Skeletal muscle satellite cell (primary cell): Measurements from ENCODE around the gene LCOR.

Source experiments
- H3K27me3 ChIP-seq: 2 replicates; pipeline ENCODE4 v1.7.0; 2013; ENCODE audit warnings: low read length; ENCODE audit not compliant: control insufficient read depth, insufficient read depth
- H3K36me3 ChIP-seq: 2 replicates; pipeline ENCODE4 v1.7.0; 2013; ENCODE audit warnings: mild to moderate bottlenecking, control low read depth, low read length; ENCODE audit not compliant: insufficient read depth
- H3K4me1 ChIP-seq: 2 replicates; pipeline ENCODE4 v1.7.0; 2013; ENCODE audit warnings: low read length; ENCODE audit not compliant: control insufficient read depth, insufficient read depth
- H3K4me2 ChIP-seq: 2 replicates; pipeline ENCODE4 v1.7.0; 2013; ENCODE audit warnings: mild to moderate bottlenecking, low read length
- H3K4me3 ChIP-seq: 2 replicates; pipeline ENCODE4 v1.7.0; 2013; ENCODE audit warnings: low read length
- H3K9ac ChIP-seq: 2 replicates; pipeline ENCODE4 v1.7.0; 2013; ENCODE audit warnings: mild to moderate bottlenecking, low read depth, low read length, moderate library complexity
- H3K9me3 ChIP-seq: replicated peaks from 2 replicates; pipeline ENCODE4 v1.7.0; 2013; ENCODE audit warnings: mild to moderate bottlenecking, control low read depth, low read length

Gene LCOR

DNA sequence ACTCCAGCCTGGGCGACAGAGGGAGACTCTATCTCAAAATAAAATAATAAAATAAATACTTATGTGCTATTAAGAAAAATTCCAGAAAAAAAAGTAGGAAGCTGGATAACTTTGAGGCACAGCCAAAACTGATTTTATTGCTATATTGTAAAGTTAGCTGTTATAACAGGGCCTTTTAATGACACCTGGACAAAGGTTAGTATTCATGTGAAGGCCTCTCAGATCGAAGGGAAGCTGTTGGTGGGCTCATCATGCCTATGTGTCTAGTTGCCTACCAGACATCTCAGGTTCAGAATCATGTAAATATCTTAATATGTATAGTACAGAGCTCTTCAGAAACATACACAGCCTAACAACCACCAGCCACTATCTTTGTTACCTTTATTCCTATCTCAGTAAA lies 143.0 kb downstream of the LCOR start:
- no peak overlapping the region for H3K4me2 ChIP-seq

GRCh38 chr10:96978621-96979154 lies 146.6 kb downstream of the LCOR start:
- Histone ChIP-seq H3K9ac (no peak overlapping the region), H3K4me2 (no peak overlapping the region), H3K27me3 (no peaks in the 10 kb centered on the region), H3K9me3 (no peaks in the 10 kb centered on the region), H3K36me3 (peaks cover 26% of the 10 kb centered on the region), H3K4me1 (no peaks in the 10 kb centered on the region), H3K4me3 (no peak overlapping the region)

More for the DNA sequence above, 143.0 kb downstream of the LCOR start:
- Histone ChIP-seq H3K9ac (no peak overlapping the region), H3K4me1 (no peaks in the 10 kb centered on the region), H3K9me3 (no peaks in the 10 kb centered on the region), H3K36me3 (no peaks in the 10 kb centered on the region), H3K4me3 (no peak overlapping the region), H3K27me3 (no peaks in the 10 kb centered on the region)

GRCh38 chr10:96982149-96982930 lies 150.2 kb downstream of the LCOR start:
- Histone ChIP-seq H3K4me3 (no peak overlapping the region), H3K9me3 (no peaks in the 10 kb centered on the region), H3K4me2 (no peak overlapping the region), H3K36me3 (peaks cover 26% of the 10 kb centered on the region), H3K9ac (no peak overlapping the region), H3K27me3 (no peaks in the 10 kb centered on the region), H3K4me1 (no peaks in the 10 kb centered on the region)

GRCh38 chr10:96984541-96985131 lies 152.5 kb downstream of the LCOR start:
- Histone ChIP-seq H3K4me1 (no peaks in the 10 kb centered on the region), H3K27me3 (no peaks in the 10 kb centered on the region), H3K9me3 (no peaks in the 10 kb centered on the region), H3K36me3 (peaks cover 29% of the 10 kb centered on the region), H3K4me2 (no peak overlapping the region), H3K4me3 (no peak overlapping the region), H3K9ac (no peak overlapping the region)

DNA sequence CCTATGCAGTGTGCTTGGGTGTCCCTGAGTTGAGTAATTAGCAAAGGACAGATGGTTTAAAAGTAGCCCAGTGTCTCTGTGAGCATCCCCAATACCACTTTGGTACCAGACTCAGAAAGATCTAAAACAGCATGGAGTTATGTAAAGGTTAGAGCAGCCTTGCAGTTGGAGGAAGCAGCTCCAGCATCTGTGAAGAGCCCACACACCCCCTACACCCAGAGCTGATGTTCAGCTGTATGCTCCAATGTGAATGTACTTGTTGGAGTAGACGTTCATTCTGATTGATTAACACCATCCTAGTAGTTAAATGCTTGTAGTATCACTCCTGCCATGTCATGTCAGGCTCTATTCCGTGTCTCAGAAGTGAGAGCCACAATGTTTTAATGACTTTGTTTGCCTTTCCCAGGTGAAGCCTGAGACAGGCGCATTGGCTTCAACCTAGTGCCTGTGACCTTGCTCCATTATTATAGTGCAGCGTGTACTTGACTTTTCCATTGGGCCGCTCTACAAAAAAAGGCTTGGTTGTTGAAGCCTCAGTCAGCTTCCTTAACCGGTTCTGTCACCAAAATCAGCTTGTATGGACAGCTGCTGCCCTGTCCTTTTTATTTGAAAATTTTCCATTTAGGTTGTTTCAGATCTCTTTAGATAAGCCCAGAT lies 154.2 kb downstream of the LCOR start:
- H3K4me3 ChIP-seq: no peak overlapping the region
- peaks cover 22% of the 10 kb centered on the region for H3K36me3 ChIP-seq
- H3K4me2 ChIP-seq: no peak overlapping the region
- no peaks in the 10 kb centered on the region for H3K27me3 ChIP-seq
- peaks cover 9% of the 10 kb centered on the region for H3K4me1 ChIP-seq
- no peak overlapping the region for H3K9ac ChIP-seq
- no peaks in the 10 kb centered on the region for H3K9me3 ChIP-seq

- peaks cover 12% of the 10 kb centered on the region for H3K36me3 ChIP-seq
- H3K9ac ChIP-seq: no peak overlapping the region
- H3K4me3 ChIP-seq: no peak overlapping the region
- H3K27me3 ChIP-seq: no peaks in the 10 kb centered on the region
- no peaks in the 10 kb centered on the region for H3K9me3 ChIP-seq
- H3K4me2 ChIP-seq: no peak overlapping the region
- peaks cover 16% of the 10 kb centered on the region for H3K4me1 ChIP-seq
These were observed 155.2 kb downstream of the LCOR start for GRCh38 chr10:96987141-96987841.

GRCh38 chr10:96987842-96988175 lies 155.7 kb downstream of the LCOR start:
- Histone ChIP-seq H3K9ac (no peak overlapping the region), H3K4me3 (no peak overlapping the region), H3K9me3 (no peaks in the 10 kb centered on the region), H3K36me3 (peaks cover 8% of the 10 kb centered on the region), H3K27me3 (no peaks in the 10 kb centered on the region), H3K4me2 (no peak overlapping the region), H3K4me1 (peaks cover 16% of the 10 kb centered on the region)

GRCh38 chr10:96988426-96988825 lies 156.3 kb downstream of the LCOR start:
- Histone ChIP-seq H3K4me2 (no peak overlapping the region), H3K27me3 (no peaks in the 10 kb centered on the region), H3K4me3 (no peak overlapping the region), H3K36me3 (peaks cover 3% of the 10 kb centered on the region), H3K9me3 (no peaks in the 10 kb centered on the region), H3K4me1 (peaks cover 16% of the 10 kb centered on the region), H3K9ac (no peak overlapping the region)

DNA sequence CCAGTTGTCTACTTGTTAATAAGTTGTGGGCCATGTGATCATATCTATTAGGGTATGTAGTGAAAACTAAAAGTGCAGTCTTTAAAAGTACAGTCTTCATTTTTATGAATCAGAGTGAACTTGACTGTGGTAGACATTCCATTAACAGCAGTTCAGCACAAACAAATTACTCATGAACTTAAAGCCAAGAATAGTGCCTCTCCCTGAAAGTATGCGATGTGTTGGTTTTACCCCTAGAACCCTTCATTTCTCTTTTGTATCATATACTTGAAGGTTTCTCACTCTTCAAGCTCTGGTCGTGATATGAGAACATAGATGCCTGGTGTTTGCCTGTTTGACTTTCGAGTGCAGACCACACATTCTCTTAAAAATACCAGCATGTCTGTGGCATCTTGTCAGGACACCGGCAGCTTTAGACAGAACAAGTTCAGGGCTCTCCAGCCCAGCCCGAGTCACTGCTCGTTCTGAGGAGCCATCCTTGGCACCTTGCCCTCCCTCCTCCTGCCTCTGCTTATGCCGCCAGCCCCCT lies 159.3 kb downstream of the LCOR start:
- Histone ChIP-seq H3K4me3 (peak overlapping the region; percentile 52), H3K9ac (peak overlapping the region; percentile 58), H3K4me1 (peaks cover 20% of the 10 kb centered on the region)

DNA sequence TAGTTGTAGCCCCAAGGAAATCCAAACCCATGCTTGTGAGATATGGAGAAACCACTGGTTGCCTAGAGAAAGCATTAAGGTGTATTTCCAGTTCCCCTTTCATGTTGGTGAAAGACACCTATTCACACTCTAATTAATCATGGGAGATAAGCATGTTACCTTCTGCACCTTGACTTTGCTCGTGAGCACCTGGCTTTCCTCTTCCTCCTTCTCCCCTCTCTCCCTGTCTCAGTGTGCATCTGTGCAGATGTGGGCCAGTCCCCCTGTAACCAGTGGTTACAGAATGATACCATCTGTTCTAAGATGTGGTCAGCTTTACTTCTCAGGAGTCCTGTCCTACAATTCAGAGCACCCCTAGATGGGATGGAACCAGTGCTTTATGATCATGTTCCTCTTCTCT lies 160.6 kb downstream of the LCOR start:
- H3K36me3 ChIP-seq: peaks cover 3% of the 10 kb centered on the region
- no peaks in the 10 kb centered on the region for H3K27me3 ChIP-seq
- no peak overlapping the region for H3K4me2 ChIP-seq
- peaks cover 24% of the 10 kb centered on the region for H3K4me1 ChIP-seq
- H3K9ac ChIP-seq: no peak overlapping the region
- H3K9me3 ChIP-seq: no peaks in the 10 kb centered on the region
- H3K4me3 ChIP-seq: no peak overlapping the region

More for the DNA sequence above, 159.3 kb downstream of the LCOR start:
- peaks cover 3% of the 10 kb centered on the region for H3K36me3 ChIP-seq
- H3K27me3 ChIP-seq: no peaks in the 10 kb centered on the region
- no peaks in the 10 kb centered on the region for H3K9me3 ChIP-seq
- H3K4me2 ChIP-seq: peak overlapping the region; percentile 82

DNA sequence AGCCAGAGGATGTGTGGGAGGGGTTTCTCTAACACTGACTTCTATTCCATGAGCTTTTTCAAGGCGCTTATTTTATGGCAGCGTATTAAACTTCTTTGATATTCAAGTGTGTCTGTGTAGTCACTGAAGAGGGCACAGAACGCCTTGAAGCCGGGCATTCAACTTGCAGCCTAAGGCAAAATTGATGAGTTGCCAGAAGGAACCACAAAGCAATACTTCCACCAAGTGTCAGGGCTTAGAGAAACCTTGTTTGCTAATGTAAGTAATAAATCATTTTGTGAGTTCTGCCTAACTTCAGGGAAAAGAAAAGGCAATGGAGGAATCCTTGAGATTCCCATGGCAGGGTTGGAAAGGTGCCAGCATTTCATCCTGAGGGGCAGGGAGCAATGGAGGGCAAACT lies 163.8 kb downstream of the LCOR start:
- Histone ChIP-seq H3K27me3 (no peaks in the 10 kb centered on the region), H3K9ac (no peak overlapping the region), H3K4me3 (no peak overlapping the region), H3K9me3 (no peaks in the 10 kb centered on the region), H3K4me2 (no peak overlapping the region), H3K36me3 (no peaks in the 10 kb centered on the region), H3K4me1 (peaks cover 18% of the 10 kb centered on the region)
